ENCODE measurements around the gene RUFY1.
"Not testable (repeated sequence)": the region's sequence is repeated elsewhere in the genome, so short reads cannot be mapped to it uniquely, and the experiment has no call there.

Gene RUFY1

GRCh38 chr5:179509845-179510244 lies 40.5 kb upstream of the RUFY1 start:
- Histone ChIP-seq H2AFZ (ENCODE audit: low read depth, low read length, severe bottlenecking) (no peak overlapping the region), H3K79me2 (ENCODE audit: insufficient read depth, low read length) (no peaks in the 10 kb centered on the region), H3F3A (ENCODE audit: insufficient read depth) (no peaks in the 10 kb centered on the region), H3K9me2 (replicated peaks; ENCODE audit: insufficient read depth, low read length) (no peaks in the 10 kb centered on the region), H3K4me2 (ENCODE audit: low read depth, low read length, poor library complexity, severe bottlenecking) (no peak overlapping the region), H3K36me3 (ENCODE audit: low read length) (no peaks in the 10 kb centered on the region), H3K27me3 (ENCODE audit: low read length) (no peaks in the 10 kb centered on the region), H3K9ac (ENCODE audit: low read length) (no peak overlapping the region), H3K27ac (ENCODE audit: low read depth, low read length) (no peak overlapping the region), H3K4me3 (ENCODE audit: insufficient read depth, low read length, poor library complexity, severe bottlenecking) (no peak overlapping the region), H4K20me1 (ENCODE audit: low read depth, low read length) (no peaks in the 10 kb centered on the region), H3K9me3 (ENCODE audit: insufficient read depth, low read length) (no peaks in the 10 kb centered on the region)
- TF ChIP-seq CTCF (IDR thresholded peaks at IDR 0.05; ENCODE audit: insufficient read depth, low read length, poor library complexity, severe bottlenecking): no peak
- TF ChIP-seq EZH2phosphoT487 (conservative IDR thresholded peaks at IDR 0.05; ENCODE audit: low read length): no peak

- no peaks in the 10 kb centered on the region for H4K20me1 ChIP-seq (ENCODE audit: low read depth, low read length)
- no peak overlapping the region for H3K9ac ChIP-seq (ENCODE audit: low read length)
- no peak overlapping the region for H2AFZ ChIP-seq (ENCODE audit: low read depth, low read length, severe bottlenecking)
- H3F3A ChIP-seq (ENCODE audit: insufficient read depth): no peaks in the 10 kb centered on the region
- H3K4me2 ChIP-seq (ENCODE audit: low read depth, low read length, poor library complexity, severe bottlenecking): no peak overlapping the region
- no peaks in the 10 kb centered on the region for H3K9me3 ChIP-seq (ENCODE audit: insufficient read depth, low read length)
- no peak overlapping the region for H3K27ac ChIP-seq (ENCODE audit: low read depth, low read length)
- H3K27me3 ChIP-seq (ENCODE audit: low read length): no peaks in the 10 kb centered on the region
- no peak overlapping the region for H3K4me3 ChIP-seq (ENCODE audit: insufficient read depth, low read length, poor library complexity, severe bottlenecking)
- TF ChIP-seq CTCF (IDR thresholded peaks at IDR 0.05; ENCODE audit: insufficient read depth, low read length, poor library complexity, severe bottlenecking) (no peak), EZH2phosphoT487 (conservative IDR thresholded peaks at IDR 0.05; ENCODE audit: low read length) (no peak)
- H3K79me2 ChIP-seq (ENCODE audit: insufficient read depth, low read length): no peaks in the 10 kb centered on the region
- no peaks in the 10 kb centered on the region for H3K36me3 ChIP-seq (ENCODE audit: low read length)
- no peaks in the 10 kb centered on the region for H3K9me2 ChIP-seq (replicated peaks; ENCODE audit: insufficient read depth, low read length)
Observed at GRCh38 chr5:179512452-179513000, 37.8 kb upstream of the RUFY1 start.

- H2AFZ ChIP-seq (ENCODE audit: low read depth, low read length, severe bottlenecking); H3F3A ChIP-seq (ENCODE audit: insufficient read depth); H3K9me3 ChIP-seq (ENCODE audit: insufficient read depth, low read length); H3K79me2 ChIP-seq (ENCODE audit: insufficient read depth, low read length); H3K36me3 ChIP-seq (ENCODE audit: low read length); H3K9me2 ChIP-seq (replicated peaks; ENCODE audit: insufficient read depth, low read length); H3K27me3 ChIP-seq (ENCODE audit: low read length); H3K9ac ChIP-seq (ENCODE audit: low read length); H3K27ac ChIP-seq (ENCODE audit: low read depth, low read length); H3K4me2 ChIP-seq (ENCODE audit: low read depth, low read length, poor library complexity, severe bottlenecking); H3K4me3 ChIP-seq (ENCODE audit: insufficient read depth, low read length, poor library complexity, severe bottlenecking); H4K20me1 ChIP-seq (ENCODE audit: low read depth, low read length): not testable (repeated sequence)
Observed at GRCh38 chr5:179515501-179515900, 34.9 kb upstream of the RUFY1 start.

GRCh38 chr5:179516221-179516620 lies 34.1 kb upstream of the RUFY1 start:
- H3K4me3 ChIP-seq (ENCODE audit: insufficient read depth, low read length, poor library complexity, severe bottlenecking): no peak overlapping the region
- no peak overlapping the region for H2AFZ ChIP-seq (ENCODE audit: low read depth, low read length, severe bottlenecking)
- no peak overlapping the region for H3K9ac ChIP-seq (ENCODE audit: low read length)
- no peaks in the 10 kb centered on the region for H3K27me3 ChIP-seq (ENCODE audit: low read length)
- H3K79me2 ChIP-seq (ENCODE audit: insufficient read depth, low read length): no peaks in the 10 kb centered on the region
- no peaks in the 10 kb centered on the region for H3K36me3 ChIP-seq (ENCODE audit: low read length)
- no peaks in the 10 kb centered on the region for H4K20me1 ChIP-seq (ENCODE audit: low read depth, low read length)
- TF ChIP-seq EZH2phosphoT487 (conservative IDR thresholded peaks at IDR 0.05; ENCODE audit: low read length) (no peak), CTCF (IDR thresholded peaks at IDR 0.05; ENCODE audit: insufficient read depth, low read length, poor library complexity, severe bottlenecking) (no peak)
- no peaks in the 10 kb centered on the region for H3K9me2 ChIP-seq (replicated peaks; ENCODE audit: insufficient read depth, low read length)
- H3K4me2 ChIP-seq (ENCODE audit: low read depth, low read length, poor library complexity, severe bottlenecking): no peak overlapping the region
- no peak overlapping the region for H3K27ac ChIP-seq (ENCODE audit: low read depth, low read length)
- no peaks in the 10 kb centered on the region for H3K9me3 ChIP-seq (ENCODE audit: insufficient read depth, low read length)
- no peaks in the 10 kb centered on the region for H3F3A ChIP-seq (ENCODE audit: insufficient read depth)

GRCh38 chr5:179517746-179518145 lies 32.6 kb upstream of the RUFY1 start:
- not testable (repeated sequence) for H3K9ac ChIP-seq (ENCODE audit: low read length); H3K9me2 ChIP-seq (replicated peaks; ENCODE audit: insufficient read depth, low read length); H3K9me3 ChIP-seq (ENCODE audit: insufficient read depth, low read length); H3K27ac ChIP-seq (ENCODE audit: low read depth, low read length); H2AFZ ChIP-seq (ENCODE audit: low read depth, low read length, severe bottlenecking); H3K36me3 ChIP-seq (ENCODE audit: low read length); H3F3A ChIP-seq (ENCODE audit: insufficient read depth); H3K4me3 ChIP-seq (ENCODE audit: insufficient read depth, low read length, poor library complexity, severe bottlenecking); H3K79me2 ChIP-seq (ENCODE audit: insufficient read depth, low read length); H4K20me1 ChIP-seq (ENCODE audit: low read depth, low read length); H3K27me3 ChIP-seq (ENCODE audit: low read length); H3K4me2 ChIP-seq (ENCODE audit: low read depth, low read length, poor library complexity, severe bottlenecking)

- not testable (repeated sequence) for H3K4me3 ChIP-seq (ENCODE audit: insufficient read depth, low read length, poor library complexity, severe bottlenecking); H3K79me2 ChIP-seq (ENCODE audit: insufficient read depth, low read length); H3K9me2 ChIP-seq (replicated peaks; ENCODE audit: insufficient read depth, low read length); H3F3A ChIP-seq (ENCODE audit: insufficient read depth); H3K4me2 ChIP-seq (ENCODE audit: low read depth, low read length, poor library complexity, severe bottlenecking); H4K20me1 ChIP-seq (ENCODE audit: low read depth, low read length); H3K36me3 ChIP-seq (ENCODE audit: low read length); H3K9me3 ChIP-seq (ENCODE audit: insufficient read depth, low read length); H2AFZ ChIP-seq (ENCODE audit: low read depth, low read length, severe bottlenecking); H3K9ac ChIP-seq (ENCODE audit: low read length); H3K27ac ChIP-seq (ENCODE audit: low read depth, low read length); H3K27me3 ChIP-seq (ENCODE audit: low read length)
Observed at GRCh38 chr5:179518369-179518768, 32.0 kb upstream of the RUFY1 start.
